Erythroblast (primary cell): ENCODE measurements around the gene SIL1.

Source experiments
- GATA1 ChIP-seq: IDR thresholded peaks from 2 replicates; pipeline ENCODE4 v1.6.1; 2011; ENCODE audit warnings: low read depth, mild to moderate bottlenecking, control low read depth, low read length, moderate library complexity
- POLR2A ChIP-seq: IDR thresholded peaks from 2 replicates; pipeline ENCODE4 v1.6.1; 2011; ENCODE audit warnings: mild to moderate bottlenecking, low read length

DNA sequence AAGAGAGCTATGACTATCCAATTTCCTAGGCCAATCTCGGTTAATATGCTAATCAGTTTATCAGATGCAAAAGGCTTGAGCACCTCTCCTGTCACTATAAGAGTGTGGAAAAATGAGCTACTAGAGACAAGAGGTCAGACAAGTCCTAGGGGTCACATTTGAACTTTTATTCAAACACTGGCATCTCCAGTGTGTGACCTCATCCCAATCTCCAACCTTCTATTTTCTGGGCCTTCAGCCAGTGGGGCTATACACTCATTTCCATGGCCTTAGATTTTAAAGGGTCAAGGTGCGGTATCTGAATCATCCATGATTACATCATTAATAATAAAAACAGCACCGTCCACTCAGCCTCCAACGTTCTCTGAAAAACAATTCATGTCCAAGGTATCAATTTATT, 183.4 kb downstream of the SIL1 start:
- TF ChIP-seq POLR2A, result no peak
- no peak for TF ChIP-seq GATA1
